Neural cell (in vitro differentiated cells): ENCODE data around the gene APOD. TPM values are rescaled to one million over a fixed set of nuclear protein-coding genes. Genes with fewer than 3 reads are reported as not detected.
"Not testable (repeated sequence)": the region's sequence is repeated elsewhere in the genome, so short reads cannot be mapped to it uniquely, and the experiment has no call there.

Experiments used
- H2AFZ ChIP-seq: fragments of 200-600, 300-800 bp; sonication (generic), shearing (Covaris generic); 2 replicates; pipeline ENCODE4 v1.6.0; 2014; ENCODE audit warnings: low read depth, mild to moderate bottlenecking, antibody characterized with exemption, low read length, moderate library complexity
- H3F3A ChIP-seq: fragments of 200-600 bp; shearing (Covaris generic); 2 replicates; pipeline ENCODE4 v1.6.1; 2016; ENCODE audit warnings: mild to moderate bottlenecking, moderate library complexity, mixed read lengths, antibody characterized with exemption, low read length; ENCODE audit not compliant: insufficient read depth, poor library complexity, severe bottlenecking
- H3K27ac ChIP-seq: fragments of 200-600, 300-800 bp; sonication (generic), shearing (Covaris generic); 2 replicates; pipeline ENCODE4 v1.5.1; 2014; ENCODE audit warnings: mild to moderate bottlenecking, low read length, moderate library complexity
- H3K27me3 ChIP-seq: fragments of 300-800, 200-600 bp; sonication (generic), shearing (Covaris generic); 2 replicates; pipeline ENCODE4 v1.6.0; 2014; ENCODE audit warnings: mild to moderate bottlenecking, low read depth, low read length, moderate library complexity; ENCODE audit not compliant: insufficient read depth
- H3K36me3 ChIP-seq: fragments of 300-800, 200-600 bp; sonication (generic), shearing (Covaris generic); 2 replicates; pipeline ENCODE4 v1.5.1; 2014; ENCODE audit warnings: mild to moderate bottlenecking, antibody characterized with exemption, low read length, moderate library complexity; ENCODE audit not compliant: insufficient read depth
- H3K4me2 ChIP-seq: fragments of 300-800, 200-600 bp; sonication (generic), shearing (Covaris generic); 2 replicates; pipeline ENCODE4 v1.6.0; 2014; ENCODE audit warnings: mild to moderate bottlenecking, low read length
- H3K4me3 ChIP-seq: fragments of 300-800, 200-600 bp; sonication (generic), shearing (Covaris generic); 2 replicates; pipeline ENCODE4 v1.5.1; 2014; ENCODE audit warnings: mild to moderate bottlenecking, low read length, moderate library complexity
- H3K79me2 ChIP-seq: fragments of 200-600 bp; shearing (Covaris generic); replicated peaks from 2 replicates; pipeline ENCODE4 v1.6.0; 2014; ENCODE audit warnings: mild to moderate bottlenecking, low read length, moderate library complexity; ENCODE audit not compliant: insufficient read depth
- H3K9ac ChIP-seq: fragments of 300-800, 200-600 bp; sonication (generic), shearing (Covaris generic); 2 replicates; pipeline ENCODE4 v1.6.1; 2016; ENCODE audit warnings: mild to moderate bottlenecking, low read length, mixed read lengths
- H3K9me2 ChIP-seq: fragments of 200-600 bp; shearing (Covaris generic); 2 replicates; pipeline ENCODE4 v1.6.1; 2016; ENCODE audit warnings: mild to moderate bottlenecking, low read length, mixed read lengths; ENCODE audit not compliant: insufficient read depth
- H3K9me3 ChIP-seq: fragments of 200-600, 300-800 bp; sonication (generic), shearing (Covaris generic); 2 replicates; pipeline ENCODE4 v1.6.1; 2016; ENCODE audit warnings: mild to moderate bottlenecking, mixed run types, low read length, moderate library complexity, mixed read lengths
- H4K20me1 ChIP-seq: fragments of 200-600 bp; shearing (Covaris generic); 2 replicates; pipeline ENCODE4 v1.6.1; 2016; ENCODE audit warnings: mild to moderate bottlenecking, mixed run types; ENCODE audit not compliant: insufficient read depth
- EP300 ChIP-seq: fragments of 450-650 bp; conservative IDR thresholded peaks from 2 replicates; pipeline ENCODE4 v1.6.1; 2014; ENCODE audit warnings: antibody characterized with exemption, mild to moderate bottlenecking, moderate library complexity; ENCODE audit not compliant: poor library complexity, severe bottlenecking
- EZH2 ChIP-seq: fragments of 200-600, 300-800 bp; shearing (Covaris generic), sonication (generic); IDR thresholded peaks from 2 replicates; pipeline ENCODE4 v1.6.1; 2014; ENCODE audit warnings: antibody characterized with exemption, low read length, borderline replicate concordance, mild to moderate bottlenecking; ENCODE audit not compliant: insufficient read depth, poor library complexity, severe bottlenecking
- MXI1 ChIP-seq: fragments of 450-650 bp; conservative IDR thresholded peaks from 2 replicates; pipeline ENCODE4 v1.6.1; 2014; ENCODE audit warnings: antibody characterized with exemption, mild to moderate bottlenecking; ENCODE audit not compliant: poor library complexity, severe bottlenecking
- POLR2AphosphoS5 ChIP-seq: IDR thresholded peaks from 2 replicates; pipeline ENCODE4 v1.6.1; 2012
- RAD21 ChIP-seq: fragments of 450-650 bp; conservative IDR thresholded peaks from 2 replicates; pipeline ENCODE4 v1.6.1; 2014; ENCODE audit warnings: antibody characterized with exemption, mild to moderate bottlenecking, moderate library complexity
- SMC3 ChIP-seq: fragments of 450-650 bp; conservative IDR thresholded peaks from 2 replicates; pipeline ENCODE4 v1.6.1; 2014; ENCODE audit warnings: antibody characterized with exemption, mild to moderate bottlenecking, moderate library complexity; ENCODE audit not compliant: poor library complexity
- TAF1 ChIP-seq: IDR thresholded peaks from 2 replicates; pipeline ENCODE4 v1.6.1; 2012; ENCODE audit warnings: low read depth
- polyA plus RNA-seq: library from polyadenylated mRNA; depleted of rRNA; stranded (reverse); fragments of >200 nt; gene quantifications from 2 replicates; pipeline ENCODE4 v1.2.3, GENCODE V29; 2014
- TF ChIP-seq, protein P1 (sequence below): IDR thresholded peaks from 2 replicates; pipeline ENCODE4 v1.6.1; 2012; ENCODE audit warnings: borderline replicate concordance
- TF ChIP-seq, protein P2 (sequence below): fragments of 450-650 bp; IDR thresholded peaks from 2 replicates; pipeline ENCODE4 v1.5.1; 2014; ENCODE audit warnings: antibody characterized with exemption, mild to moderate bottlenecking, moderate library complexity; ENCODE audit not compliant: poor library complexity, severe bottlenecking

APOD gene
- polyA plus RNA-seq, 1 donor from 2014 or later: not detected

DNA sequence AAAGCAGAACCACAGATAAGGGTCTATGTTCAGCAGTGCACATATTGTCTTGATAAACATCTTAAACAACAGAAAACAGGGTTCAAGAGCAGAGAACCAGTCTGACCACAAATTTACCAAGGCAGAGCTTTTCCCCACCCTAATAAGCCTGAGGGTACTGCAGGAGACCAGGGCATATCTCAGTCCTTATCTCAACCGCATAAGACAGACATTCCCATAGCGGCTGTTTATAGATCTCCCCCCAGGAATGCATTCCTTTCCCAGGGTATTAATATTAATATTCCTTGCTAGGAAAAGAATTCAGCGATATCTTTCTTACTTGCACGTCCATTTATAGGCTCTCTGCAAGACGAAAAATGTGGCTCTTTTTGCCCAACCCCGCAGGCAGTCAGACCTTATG, 6.1 kb upstream of the APOD start:
- H4K20me1 ChIP-seq, H3K27ac ChIP-seq, H3K9me2 ChIP-seq, H3K4me3 ChIP-seq, H3K4me2 ChIP-seq, H3K9ac ChIP-seq, H3K9me3 ChIP-seq, H3K79me2 ChIP-seq, H3K36me3 ChIP-seq, H3F3A ChIP-seq, H2AFZ ChIP-seq, H3K27me3 ChIP-seq: not testable (repeated sequence)

DNA sequence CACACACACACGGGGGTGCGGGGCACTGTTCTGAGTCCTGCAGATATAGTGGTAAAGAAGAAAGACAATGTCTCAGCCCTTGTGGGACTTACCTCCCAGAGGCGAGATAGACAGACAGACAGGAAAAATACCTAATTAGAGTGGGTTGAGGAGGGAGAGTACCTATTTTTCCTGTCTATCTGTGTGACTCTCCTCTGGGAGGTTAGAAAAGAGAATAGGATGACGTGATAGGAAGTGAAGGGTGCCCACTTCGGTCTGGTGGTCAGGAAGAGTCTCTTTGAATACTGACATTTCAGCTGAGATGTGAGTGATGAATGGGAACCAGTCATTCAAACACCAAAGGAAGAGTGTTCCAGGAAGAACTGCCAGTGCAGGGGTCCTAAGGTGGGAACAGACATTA, 4.1 kb upstream of the APOD start:
- Histone ChIP-seq H4K20me1 (no peaks in the 10 kb centered on the region), H3K27me3 (no peaks in the 10 kb centered on the region), H2AFZ (no peak overlapping the region), H3K4me2 (no peak overlapping the region), H3K27ac (no peak overlapping the region), H3K36me3 (no peaks in the 10 kb centered on the region), H3K9me2 (no peaks in the 10 kb centered on the region), H3F3A (no peaks in the 10 kb centered on the region), H3K4me3 (no peak overlapping the region), H3K9ac (no peak overlapping the region), H3K9me3 (no peaks in the 10 kb centered on the region), H3K79me2 (no peaks in the 10 kb centered on the region)
- TF ChIP-seq, protein P1, sequence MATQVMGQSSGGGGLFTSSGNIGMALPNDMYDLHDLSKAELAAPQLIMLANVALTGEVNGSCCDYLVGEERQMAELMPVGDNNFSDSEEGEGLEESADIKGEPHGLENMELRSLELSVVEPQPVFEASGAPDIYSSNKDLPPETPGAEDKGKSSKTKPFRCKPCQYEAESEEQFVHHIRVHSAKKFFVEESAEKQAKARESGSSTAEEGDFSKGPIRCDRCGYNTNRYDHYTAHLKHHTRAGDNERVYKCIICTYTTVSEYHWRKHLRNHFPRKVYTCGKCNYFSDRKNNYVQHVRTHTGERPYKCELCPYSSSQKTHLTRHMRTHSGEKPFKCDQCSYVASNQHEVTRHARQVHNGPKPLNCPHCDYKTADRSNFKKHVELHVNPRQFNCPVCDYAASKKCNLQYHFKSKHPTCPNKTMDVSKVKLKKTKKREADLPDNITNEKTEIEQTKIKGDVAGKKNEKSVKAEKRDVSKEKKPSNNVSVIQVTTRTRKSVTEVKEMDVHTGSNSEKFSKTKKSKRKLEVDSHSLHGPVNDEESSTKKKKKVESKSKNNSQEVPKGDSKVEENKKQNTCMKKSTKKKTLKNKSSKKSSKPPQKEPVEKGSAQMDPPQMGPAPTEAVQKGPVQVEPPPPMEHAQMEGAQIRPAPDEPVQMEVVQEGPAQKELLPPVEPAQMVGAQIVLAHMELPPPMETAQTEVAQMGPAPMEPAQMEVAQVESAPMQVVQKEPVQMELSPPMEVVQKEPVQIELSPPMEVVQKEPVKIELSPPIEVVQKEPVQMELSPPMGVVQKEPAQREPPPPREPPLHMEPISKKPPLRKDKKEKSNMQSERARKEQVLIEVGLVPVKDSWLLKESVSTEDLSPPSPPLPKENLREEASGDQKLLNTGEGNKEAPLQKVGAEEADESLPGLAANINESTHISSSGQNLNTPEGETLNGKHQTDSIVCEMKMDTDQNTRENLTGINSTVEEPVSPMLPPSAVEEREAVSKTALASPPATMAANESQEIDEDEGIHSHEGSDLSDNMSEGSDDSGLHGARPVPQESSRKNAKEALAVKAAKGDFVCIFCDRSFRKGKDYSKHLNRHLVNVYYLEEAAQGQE: no peak
- TF ChIP-seq EZH2: no peak
- TF ChIP-seq MXI1: no peak
- no peak for TF ChIP-seq TAF1
- no peak for TF ChIP-seq SMC3
- TF ChIP-seq, protein P2, sequence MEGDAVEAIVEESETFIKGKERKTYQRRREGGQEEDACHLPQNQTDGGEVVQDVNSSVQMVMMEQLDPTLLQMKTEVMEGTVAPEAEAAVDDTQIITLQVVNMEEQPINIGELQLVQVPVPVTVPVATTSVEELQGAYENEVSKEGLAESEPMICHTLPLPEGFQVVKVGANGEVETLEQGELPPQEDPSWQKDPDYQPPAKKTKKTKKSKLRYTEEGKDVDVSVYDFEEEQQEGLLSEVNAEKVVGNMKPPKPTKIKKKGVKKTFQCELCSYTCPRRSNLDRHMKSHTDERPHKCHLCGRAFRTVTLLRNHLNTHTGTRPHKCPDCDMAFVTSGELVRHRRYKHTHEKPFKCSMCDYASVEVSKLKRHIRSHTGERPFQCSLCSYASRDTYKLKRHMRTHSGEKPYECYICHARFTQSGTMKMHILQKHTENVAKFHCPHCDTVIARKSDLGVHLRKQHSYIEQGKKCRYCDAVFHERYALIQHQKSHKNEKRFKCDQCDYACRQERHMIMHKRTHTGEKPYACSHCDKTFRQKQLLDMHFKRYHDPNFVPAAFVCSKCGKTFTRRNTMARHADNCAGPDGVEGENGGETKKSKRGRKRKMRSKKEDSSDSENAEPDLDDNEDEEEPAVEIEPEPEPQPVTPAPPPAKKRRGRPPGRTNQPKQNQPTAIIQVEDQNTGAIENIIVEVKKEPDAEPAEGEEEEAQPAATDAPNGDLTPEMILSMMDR: no peak
- TF ChIP-seq RAD21: no peak
- TF ChIP-seq EP300: no peak
- TF ChIP-seq POLR2AphosphoS5: no peak

DNA sequence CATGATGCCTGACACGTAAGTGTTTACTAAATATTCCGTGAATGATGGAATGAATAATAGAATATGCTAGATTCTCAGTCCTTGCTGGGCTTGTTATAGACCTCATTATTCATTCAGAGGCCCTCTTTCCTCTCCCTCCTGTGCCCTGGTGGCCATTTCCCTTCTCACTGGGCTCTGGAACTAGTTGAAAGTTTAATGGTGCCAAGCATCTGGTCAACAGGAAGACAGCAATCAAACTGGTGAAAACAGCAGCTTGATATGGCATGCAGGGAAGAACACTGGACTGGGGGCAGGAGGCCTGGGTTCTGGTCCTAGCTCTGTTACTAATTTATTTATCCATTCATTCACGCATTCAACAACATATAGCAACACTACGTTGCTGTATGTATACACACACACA, 3.7 kb upstream of the APOD start:
- Histone ChIP-seq H3F3A (no peaks in the 10 kb centered on the region), H3K4me3 (no peak overlapping the region), H3K4me2 (no peak overlapping the region), H3K9me2 (no peaks in the 10 kb centered on the region), H2AFZ (no peak overlapping the region), H3K9me3 (no peaks in the 10 kb centered on the region), H4K20me1 (no peaks in the 10 kb centered on the region), H3K79me2 (no peaks in the 10 kb centered on the region), H3K36me3 (no peaks in the 10 kb centered on the region), H3K27ac (no peak overlapping the region), H3K9ac (no peak overlapping the region), H3K27me3 (no peaks in the 10 kb centered on the region)
- TF ChIP-seq MXI1: no peak
- no peak for TF ChIP-seq POLR2AphosphoS5
- TF ChIP-seq, protein P2: no peak
- TF ChIP-seq EZH2: no peak
- no peak for TF ChIP-seq SMC3
- TF ChIP-seq, protein P1: no peak
- TF ChIP-seq TAF1: no peak
- TF ChIP-seq EP300: no peak
- no peak for TF ChIP-seq RAD21
